Astrocyte of the spinal cord (primary cell): ENCODE data around the gene HID1.

ENCODE experiments used
- DNase-seq: peaks from one replicate; pipeline ENCODE4 v3.0.0; 2011; ENCODE audit warnings: low read depth, low spot score
- H3K4me3 ChIP-seq: 2 replicates; pipeline ENCODE4 v1.5.1; 2011; ENCODE audit warnings: low read depth, mild to moderate bottlenecking, low read length, moderate library complexity
- in situ Hi-C: cut with HindIII; loops from 2 replicates; pipeline ENCODE4 v1.10.0; 2017; ENCODE audit warnings: low sequenced_read_pairs
- TF ChIP-seq, protein P1 (sequence below): IDR thresholded peaks from 2 replicates; pipeline ENCODE4 v1.5.1; 2012; ENCODE audit warnings: low read depth, mild to moderate bottlenecking, low read length, inconsistent platforms

HID1 gene

DNA sequence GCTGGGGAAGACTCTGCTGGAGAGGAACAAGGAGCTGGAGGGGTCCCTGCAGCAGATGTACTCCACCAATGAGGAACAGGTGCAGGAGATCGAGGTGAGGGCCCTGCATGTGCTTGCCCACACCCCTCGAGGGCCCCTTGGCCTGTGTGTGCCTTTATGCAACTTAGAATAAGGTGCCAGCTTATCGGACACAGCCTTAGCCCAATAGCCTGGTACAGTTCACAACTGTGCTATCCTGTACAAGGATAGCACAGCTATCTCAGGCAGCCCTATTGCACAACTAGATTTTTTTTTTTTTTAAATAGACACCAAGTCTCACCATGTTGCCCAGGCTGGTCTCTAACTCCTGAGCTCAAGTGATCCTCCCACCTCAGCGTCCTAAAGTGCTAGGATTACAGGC, 27.0 kb upstream of the HID1 start:
- in situ Hi-C loops: no loop called here
- no peak overlapping the region for H3K4me3 ChIP-seq
- DNase-seq: no peak
- TF ChIP-seq, protein P1, sequence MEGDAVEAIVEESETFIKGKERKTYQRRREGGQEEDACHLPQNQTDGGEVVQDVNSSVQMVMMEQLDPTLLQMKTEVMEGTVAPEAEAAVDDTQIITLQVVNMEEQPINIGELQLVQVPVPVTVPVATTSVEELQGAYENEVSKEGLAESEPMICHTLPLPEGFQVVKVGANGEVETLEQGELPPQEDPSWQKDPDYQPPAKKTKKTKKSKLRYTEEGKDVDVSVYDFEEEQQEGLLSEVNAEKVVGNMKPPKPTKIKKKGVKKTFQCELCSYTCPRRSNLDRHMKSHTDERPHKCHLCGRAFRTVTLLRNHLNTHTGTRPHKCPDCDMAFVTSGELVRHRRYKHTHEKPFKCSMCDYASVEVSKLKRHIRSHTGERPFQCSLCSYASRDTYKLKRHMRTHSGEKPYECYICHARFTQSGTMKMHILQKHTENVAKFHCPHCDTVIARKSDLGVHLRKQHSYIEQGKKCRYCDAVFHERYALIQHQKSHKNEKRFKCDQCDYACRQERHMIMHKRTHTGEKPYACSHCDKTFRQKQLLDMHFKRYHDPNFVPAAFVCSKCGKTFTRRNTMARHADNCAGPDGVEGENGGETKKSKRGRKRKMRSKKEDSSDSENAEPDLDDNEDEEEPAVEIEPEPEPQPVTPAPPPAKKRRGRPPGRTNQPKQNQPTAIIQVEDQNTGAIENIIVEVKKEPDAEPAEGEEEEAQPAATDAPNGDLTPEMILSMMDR: no peak

DNA sequence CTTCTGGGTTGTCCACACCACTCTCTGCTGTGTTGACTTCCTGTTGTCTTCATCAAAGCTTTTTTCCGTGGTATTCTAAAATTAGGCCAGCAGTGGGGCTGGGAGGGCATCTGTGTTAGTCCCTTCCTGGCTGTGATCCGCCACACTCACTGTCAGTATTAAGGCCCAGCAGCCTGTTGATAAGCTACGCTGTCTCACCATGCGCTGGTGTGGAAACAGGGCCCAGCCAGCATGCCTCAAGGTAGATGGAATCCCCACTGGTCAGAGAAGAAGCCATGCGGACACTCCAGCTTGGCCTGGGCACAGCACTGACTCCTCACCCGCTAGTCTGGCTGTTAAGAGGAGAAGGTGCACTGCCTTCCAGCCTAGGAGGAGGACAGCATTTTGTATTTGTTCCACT, 26.2 kb upstream of the HID1 start:
- in situ Hi-C loops: no loop called here
- H3K4me3 ChIP-seq: no peak overlapping the region
- TF ChIP-seq, protein P1: no peak
- DNase-seq: no peak

DNA sequence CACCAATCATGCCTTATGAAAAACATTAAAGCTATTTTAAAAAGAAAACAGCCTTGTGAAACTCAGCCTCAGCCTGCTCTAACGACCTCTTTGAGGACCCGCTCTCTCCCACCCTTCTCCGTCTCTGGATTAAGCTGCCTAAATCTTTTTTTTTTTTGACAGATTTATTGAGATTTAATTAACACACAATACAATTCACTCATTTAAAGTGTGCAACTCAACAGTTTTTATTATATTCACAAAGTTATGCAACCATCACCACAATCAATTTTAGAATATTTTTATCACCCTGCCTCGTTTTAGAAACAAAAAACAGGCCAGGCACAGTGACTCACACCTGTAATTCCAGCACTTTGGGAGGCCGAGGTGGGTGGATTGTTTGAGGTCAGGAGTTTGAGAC, 23.3 kb upstream of the HID1 start:
- in situ Hi-C loops: no loop called here
- H3K4me3 ChIP-seq: no peak overlapping the region
- TF ChIP-seq, protein P1: no peak
- no peak for DNase-seq

DNA sequence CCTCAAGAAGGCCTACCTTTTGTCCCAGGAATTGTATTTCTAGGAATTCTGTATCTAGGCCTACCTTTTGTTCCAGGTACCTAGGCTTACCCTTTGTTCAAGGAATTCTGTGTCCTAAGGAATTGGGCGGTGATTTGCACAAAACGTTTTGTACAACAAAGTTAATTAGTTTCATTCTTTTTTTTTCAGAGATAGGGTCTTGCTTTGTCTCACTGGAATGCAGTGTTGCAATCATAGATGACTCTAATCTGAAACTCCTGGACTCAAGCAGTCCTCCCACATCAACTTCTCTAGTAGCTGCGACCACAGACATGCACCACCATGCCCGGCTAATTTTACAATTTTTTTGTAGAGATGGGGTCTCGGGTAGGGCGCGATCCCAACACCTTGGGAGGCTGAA, 21.9 kb upstream of the HID1 start:
- DNase-seq: no peak
- no peak overlapping the region for H3K4me3 ChIP-seq
- TF ChIP-seq, protein P1: no peak
- in situ Hi-C loops: no loop called here

DNA sequence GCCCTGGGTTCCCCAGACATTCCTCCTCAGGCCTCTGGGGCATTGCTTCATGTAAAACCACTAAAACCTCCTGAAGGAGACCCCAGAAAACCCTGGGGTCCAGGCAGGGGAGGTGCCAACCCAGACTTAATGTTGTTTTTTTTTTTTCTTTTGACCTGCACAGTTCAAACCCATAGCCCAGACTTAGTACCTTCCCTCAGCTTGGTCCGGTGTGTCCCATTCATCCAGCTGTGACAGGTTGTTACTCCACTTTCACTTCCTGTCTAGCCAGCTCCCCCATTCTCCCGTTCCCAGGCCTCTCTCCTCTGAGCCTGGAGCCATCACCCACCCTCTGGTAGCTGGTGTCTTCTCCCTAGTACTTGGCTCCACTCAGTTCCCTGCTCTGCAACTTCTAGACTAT, 19.7 kb upstream of the HID1 start:
- no peak overlapping the region for H3K4me3 ChIP-seq
- no peak for DNase-seq
- in situ Hi-C loops: no loop called here
- TF ChIP-seq, protein P1: no peak

DNA sequence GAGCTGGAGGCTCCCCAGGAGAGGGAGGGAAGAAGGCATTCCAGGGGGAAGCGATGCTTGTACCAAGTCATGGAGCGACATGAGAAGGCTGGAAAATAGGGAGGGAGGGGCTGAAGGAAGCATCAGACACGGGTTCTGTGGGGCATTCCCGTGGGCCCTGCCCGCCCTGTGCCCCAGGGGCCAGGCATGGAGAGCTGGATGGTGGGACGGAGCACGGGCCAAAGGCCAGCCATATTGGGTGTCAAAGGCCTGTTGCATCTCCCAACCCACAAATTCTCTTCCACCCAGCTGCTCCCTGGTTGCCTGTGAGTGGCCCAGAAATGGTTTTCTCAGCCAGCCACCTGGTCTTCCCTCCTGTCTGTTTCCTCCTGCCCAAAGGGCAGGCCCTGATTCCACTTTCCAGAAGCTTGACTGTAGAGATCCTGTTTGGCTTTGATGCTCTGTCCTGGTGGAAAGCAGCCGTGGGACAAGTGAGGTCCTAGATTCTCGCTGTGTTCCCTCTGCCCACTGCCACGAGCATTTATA, 18.1 kb upstream of the HID1 start:
- DNase-seq: no peak
- in situ Hi-C loops: no loop called here
- TF ChIP-seq, protein P1: no peak

More for the DNA sequence above, 18.1 kb upstream of the HID1 start:
- H3K4me3 ChIP-seq: no peak overlapping the region
